Gastrocnemius medialis (tissue), 4 donors: ENCODE results near the gene SMURF2.

Source experiments
- POLR2A ChIP-seq, 2 donors: fragments of 450-650 bp; IDR thresholded peaks; one replicate each; pipeline ENCODE4 v1.6.1; 2017; ENCODE audit warnings: antibody characterized with exemption in 2 of 2, mild to moderate bottlenecking in 2 of 2, moderate library complexity in 2 of 2
- TF ChIP-seq, protein P1 (sequence below), 5 experiments: fragments of 450-650 bp in 3 of 5; fragments of 200-600 bp in 2 of 5; sonication (generic) in 2 of 5; IDR thresholded peaks in 4 of 5; conservative IDR thresholded peaks in 1 of 5; 1 replicate in 4 of 5; 2 replicates in 1 of 5; pipeline ENCODE4 v1.5.1; 2016 to 2019; ENCODE audit warnings: antibody characterized with exemption in 5 of 5, mild to moderate bottlenecking in 3 of 5, moderate library complexity in 3 of 5

DNA sequence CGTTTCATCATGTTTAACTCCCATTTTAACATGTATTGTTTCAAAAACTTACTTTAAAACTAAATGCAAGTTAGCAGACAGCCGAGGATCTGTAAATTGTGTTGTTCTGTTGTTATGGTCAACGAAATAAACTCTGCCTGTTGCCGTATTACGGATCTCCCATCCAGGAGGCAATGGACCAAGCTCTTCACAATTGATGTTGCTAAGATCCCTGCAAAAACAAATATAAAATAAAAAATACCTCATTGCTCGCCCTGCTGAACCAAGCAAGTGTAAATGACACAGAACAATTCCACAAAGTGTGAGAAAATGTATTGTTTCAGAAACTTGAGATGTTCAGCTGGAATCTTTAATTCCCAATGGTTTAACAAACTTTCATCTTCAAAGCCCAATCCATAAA lies 90.4 kb downstream of the SMURF2 start:
- TF ChIP-seq, protein P1, sequence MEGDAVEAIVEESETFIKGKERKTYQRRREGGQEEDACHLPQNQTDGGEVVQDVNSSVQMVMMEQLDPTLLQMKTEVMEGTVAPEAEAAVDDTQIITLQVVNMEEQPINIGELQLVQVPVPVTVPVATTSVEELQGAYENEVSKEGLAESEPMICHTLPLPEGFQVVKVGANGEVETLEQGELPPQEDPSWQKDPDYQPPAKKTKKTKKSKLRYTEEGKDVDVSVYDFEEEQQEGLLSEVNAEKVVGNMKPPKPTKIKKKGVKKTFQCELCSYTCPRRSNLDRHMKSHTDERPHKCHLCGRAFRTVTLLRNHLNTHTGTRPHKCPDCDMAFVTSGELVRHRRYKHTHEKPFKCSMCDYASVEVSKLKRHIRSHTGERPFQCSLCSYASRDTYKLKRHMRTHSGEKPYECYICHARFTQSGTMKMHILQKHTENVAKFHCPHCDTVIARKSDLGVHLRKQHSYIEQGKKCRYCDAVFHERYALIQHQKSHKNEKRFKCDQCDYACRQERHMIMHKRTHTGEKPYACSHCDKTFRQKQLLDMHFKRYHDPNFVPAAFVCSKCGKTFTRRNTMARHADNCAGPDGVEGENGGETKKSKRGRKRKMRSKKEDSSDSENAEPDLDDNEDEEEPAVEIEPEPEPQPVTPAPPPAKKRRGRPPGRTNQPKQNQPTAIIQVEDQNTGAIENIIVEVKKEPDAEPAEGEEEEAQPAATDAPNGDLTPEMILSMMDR (IDR thresholded peaks at IDR 0.05 in 4 of 5, conservative IDR thresholded peaks at IDR 0.05 in 1 of 5): no peak
- TF ChIP-seq POLR2A (IDR thresholded peaks at IDR 0.05): no peak
